ENCODE measurements around the gene LPGAT1. TPM values are rescaled to one million over a fixed set of nuclear protein-coding genes. Genes with fewer than 3 reads are reported as not detected.
A peak's percentile ranks its signal among the peaks of the same experiment; 100 is the strongest.

LPGAT1 gene
- total and polyA plus RNA-seq, 12 donors: 5.9 to 36.6 (median 26.4) TPM

DNA sequence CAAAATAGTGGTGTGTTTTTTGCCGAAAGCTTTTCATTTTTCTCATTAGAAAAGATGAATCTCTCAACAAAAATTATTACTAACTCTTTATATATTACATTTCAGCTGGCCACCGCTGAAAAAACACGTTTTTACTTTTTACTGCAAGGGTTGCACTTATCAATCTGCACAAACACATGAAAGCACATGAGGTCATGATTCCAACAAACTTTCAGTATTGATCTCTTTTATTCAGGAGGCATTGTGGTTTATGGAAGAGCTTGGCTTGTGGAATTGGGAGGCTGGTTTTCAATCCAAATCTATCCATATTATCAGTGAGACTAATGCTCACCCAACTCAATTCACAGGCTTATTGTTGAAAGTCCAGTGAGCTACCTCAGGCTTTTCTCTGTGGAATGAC, 20.6 kb upstream of the LPGAT1 start:
- no peak overlapping the region for H3K27ac ChIP-seq
- TF ChIP-seq, protein P1, sequence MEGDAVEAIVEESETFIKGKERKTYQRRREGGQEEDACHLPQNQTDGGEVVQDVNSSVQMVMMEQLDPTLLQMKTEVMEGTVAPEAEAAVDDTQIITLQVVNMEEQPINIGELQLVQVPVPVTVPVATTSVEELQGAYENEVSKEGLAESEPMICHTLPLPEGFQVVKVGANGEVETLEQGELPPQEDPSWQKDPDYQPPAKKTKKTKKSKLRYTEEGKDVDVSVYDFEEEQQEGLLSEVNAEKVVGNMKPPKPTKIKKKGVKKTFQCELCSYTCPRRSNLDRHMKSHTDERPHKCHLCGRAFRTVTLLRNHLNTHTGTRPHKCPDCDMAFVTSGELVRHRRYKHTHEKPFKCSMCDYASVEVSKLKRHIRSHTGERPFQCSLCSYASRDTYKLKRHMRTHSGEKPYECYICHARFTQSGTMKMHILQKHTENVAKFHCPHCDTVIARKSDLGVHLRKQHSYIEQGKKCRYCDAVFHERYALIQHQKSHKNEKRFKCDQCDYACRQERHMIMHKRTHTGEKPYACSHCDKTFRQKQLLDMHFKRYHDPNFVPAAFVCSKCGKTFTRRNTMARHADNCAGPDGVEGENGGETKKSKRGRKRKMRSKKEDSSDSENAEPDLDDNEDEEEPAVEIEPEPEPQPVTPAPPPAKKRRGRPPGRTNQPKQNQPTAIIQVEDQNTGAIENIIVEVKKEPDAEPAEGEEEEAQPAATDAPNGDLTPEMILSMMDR (IDR thresholded peaks at IDR 0.05): no peak
- WGBS, 2 donors: 54 to 55% methylated on average over 3 of the region's 3 CpGs
- no peak overlapping the region for H3K4me3 ChIP-seq
- H3K27me3 ChIP-seq: peaks cover 0 to 2% (median 0%) of the 10 kb centered on the region in 7 donors
- intact Hi-C loops (cut with DNase I): no loop called here
- peaks cover 0 to 5% (median 0%) of the 10 kb centered on the region in 11 donors for H3K9me3 ChIP-seq
- DNase-seq: no peak
- ATAC-seq: no peak
- H3K36me3 ChIP-seq: no peaks in the 10 kb centered on the region
- no peaks in the 10 kb centered on the region for H3K4me1 ChIP-seq

DNA sequence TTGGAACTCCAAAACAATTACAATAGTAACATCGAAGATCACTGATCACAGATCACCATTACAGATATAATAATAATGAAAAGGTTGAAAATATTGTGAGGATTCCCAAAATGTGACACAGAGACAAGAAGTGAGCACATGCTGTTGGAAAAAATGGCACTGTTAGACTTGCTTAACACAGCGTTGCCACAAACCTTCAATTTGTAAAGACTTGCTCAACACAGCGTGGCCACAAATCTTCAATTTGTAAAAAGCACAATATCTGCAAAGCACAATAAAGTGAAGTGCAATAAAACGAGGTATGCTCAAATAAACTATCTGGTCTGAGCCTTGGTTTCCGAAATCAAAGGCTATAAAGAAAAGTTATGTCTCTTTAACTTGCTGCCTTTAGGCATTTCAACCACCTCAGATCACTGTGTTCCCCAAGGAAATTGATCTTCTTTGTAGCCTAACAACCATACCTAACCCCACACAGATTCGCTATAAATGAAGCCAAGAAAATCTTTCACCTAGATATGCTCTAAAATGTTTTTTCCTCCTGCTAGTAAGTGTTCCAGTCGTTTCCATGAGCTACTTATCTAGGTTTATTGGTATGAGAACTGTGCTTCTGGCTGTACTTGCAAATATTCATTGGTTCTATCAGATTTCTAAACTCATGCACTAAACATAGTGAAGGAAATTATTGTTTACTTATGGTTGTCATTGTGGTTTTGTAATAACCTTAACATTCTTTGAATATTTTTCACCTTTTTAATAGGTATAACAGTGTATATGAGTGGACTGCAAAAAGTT, 13.1 kb upstream of the LPGAT1 start:
- Histone ChIP-seq H3K27ac (no peak overlapping the region), H3K9me3 (no peaks in the 10 kb centered on the region), H3K36me3 (no peaks in the 10 kb centered on the region), H3K4me1 (peaks cover 0 to 16% (median 0%) of the 10 kb centered on the region in 9 donors), H3K4me3 (no peak overlapping the region), H3K27me3 (peaks cover 0 to under 1% (median 0%) of the 10 kb centered on the region in 7 donors)
- intact Hi-C loops (cut with DNase I): no loop called here
- no peak for DNase-seq
- WGBS, 2 donors: 86 to 90% methylated on average over 7 of the region's 7 CpGs
- TF ChIP-seq, protein P1 (IDR thresholded peaks at IDR 0.05): no peak
- ATAC-seq: no peak

DNA sequence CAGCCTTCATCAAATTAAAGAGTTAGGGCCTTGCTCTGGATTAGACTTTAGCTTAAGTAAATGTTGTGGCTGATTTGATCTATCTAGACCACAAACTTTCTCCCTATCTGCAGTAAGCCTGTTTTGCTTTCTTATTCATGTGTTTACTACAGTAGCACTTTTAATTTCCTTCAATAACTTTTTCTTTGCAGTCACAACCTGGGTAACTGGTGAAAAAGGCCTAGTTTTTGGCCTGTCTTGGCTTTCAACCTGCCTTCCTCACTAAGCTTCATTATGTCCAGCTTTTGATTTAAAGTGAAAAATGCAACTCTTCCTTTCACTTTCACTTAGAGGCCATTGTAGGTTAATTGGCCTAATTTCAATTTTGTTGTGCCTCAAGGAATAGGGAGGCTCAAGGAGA, 12.5 kb upstream of the LPGAT1 start:
- TF ChIP-seq, protein P1 (IDR thresholded peaks at IDR 0.05): no peak
- H3K27ac ChIP-seq: peak overlapping the region in 4 of 10 donors; percentile 44 to 71 (median 49)
- no peak for ATAC-seq
- DNase-seq: no peak
- intact Hi-C loops (cut with DNase I): no loop called here
- H3K4me1 ChIP-seq: peaks cover 0 to 16% (median 0%) of the 10 kb centered on the region in 9 donors
- H3K9me3 ChIP-seq: no peaks in the 10 kb centered on the region
- H3K4me3 ChIP-seq: no peak overlapping the region
- no peaks in the 10 kb centered on the region for H3K36me3 ChIP-seq
- peaks cover 0 to 7% (median 0%) of the 10 kb centered on the region in 7 donors for H3K27me3 ChIP-seq

DNA sequence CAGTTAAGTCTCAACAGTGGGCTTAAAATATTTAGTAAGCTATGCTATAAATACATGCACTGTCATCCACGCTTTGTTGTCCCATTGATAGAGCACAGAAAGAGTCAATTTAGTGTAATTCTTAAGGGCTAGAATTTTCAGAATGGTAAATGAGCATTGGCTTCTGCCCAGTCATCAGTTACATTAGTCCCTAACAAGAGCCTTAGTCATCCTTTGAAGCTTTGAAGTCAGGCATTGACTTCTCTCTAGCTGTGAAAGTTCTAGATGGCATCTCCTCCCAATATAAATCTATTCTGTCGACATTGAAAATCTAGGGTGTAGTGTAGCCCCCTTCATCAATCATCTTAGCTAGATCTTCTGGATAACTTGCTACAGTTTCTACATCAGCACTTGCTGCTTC, 12.0 kb upstream of the LPGAT1 start:
- Histone ChIP-seq H3K27ac (peak overlapping the region in 2 of 10 donors; percentile 49 to 71), H3K4me1 (peaks cover 0 to 16% (median 0%) of the 10 kb centered on the region in 9 donors), H3K27me3 (peaks cover 0 to 11% (median 0%) of the 10 kb centered on the region in 7 donors), H3K9me3 (no peaks in the 10 kb centered on the region), H3K36me3 (no peaks in the 10 kb centered on the region), H3K4me3 (no peak overlapping the region)
- intact Hi-C loops (cut with DNase I): no loop called here
- ATAC-seq (no peak), DNase-seq (no peak)
- 90 to 95% methylated on average over 2 of the region's 2 CpGs for WGBS, 2 donors
- TF ChIP-seq, protein P1 (IDR thresholded peaks at IDR 0.05): no peak
